NCI-H1417 treated with DMSO at 0.1 percent for 48 hours (cell line): ENCODE measurements around the gene EOLA1.
"Not testable (repeated sequence)": the region's sequence is repeated elsewhere in the genome, so short reads cannot be mapped to it uniquely, and the experiment has no call there.

Experiments
- DNase-seq: peaks from one replicate; lab custom pipeline; 2025; lab: John Stamatoyannopoulos, UW

The EOLA1 gene

DNA sequence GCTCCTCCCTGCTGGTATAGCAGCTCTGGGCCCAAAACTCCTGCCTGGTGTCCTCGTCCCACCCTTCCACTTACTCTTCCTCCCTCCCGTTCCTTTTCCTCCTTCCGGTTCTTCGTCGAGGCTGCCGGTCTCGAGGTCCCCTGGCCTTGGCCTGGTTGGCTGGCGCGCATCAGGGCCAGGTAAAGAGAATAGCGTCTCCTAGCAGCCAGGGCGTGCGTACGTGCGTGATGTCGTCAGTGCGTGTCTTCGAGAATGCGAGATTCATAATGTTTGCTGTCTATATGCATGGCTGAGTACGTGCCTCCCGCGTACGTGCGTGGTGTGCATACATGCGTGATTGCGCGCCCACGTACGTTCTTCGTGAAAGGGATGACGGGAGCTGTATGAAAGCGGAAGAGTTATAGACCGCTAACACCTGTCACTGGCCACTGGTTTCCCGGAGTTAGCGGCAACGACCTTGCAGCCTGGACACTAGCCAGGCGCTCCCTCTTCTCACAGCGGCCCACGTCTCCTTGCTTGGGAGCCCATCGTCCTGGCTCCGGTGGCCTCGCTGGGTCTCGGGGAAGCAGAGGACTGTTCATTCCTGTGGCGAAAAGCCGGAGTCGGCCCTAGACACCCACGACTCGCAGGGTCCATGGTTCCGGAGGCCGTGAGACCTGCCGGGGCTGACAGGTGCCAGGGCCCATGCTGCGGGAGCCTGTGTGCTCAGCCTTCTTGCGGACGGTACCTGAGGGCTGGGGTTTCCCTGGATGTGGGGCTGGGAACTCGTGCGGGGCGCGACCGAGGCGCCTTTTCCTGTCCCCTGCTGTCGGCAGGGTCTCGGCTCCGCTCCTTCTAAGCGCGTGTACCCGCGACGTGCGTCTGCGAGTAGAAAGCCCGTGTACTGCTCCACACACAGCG, at the start of gene EOLA1:
Gene EOLA1 (plus strand): TSS at position 392 of the 900 bp plus-strand sequence. CDS start 4,619 bp downstream, outside the sequence.
- DNase-seq = peak; percentile 82

DNA sequence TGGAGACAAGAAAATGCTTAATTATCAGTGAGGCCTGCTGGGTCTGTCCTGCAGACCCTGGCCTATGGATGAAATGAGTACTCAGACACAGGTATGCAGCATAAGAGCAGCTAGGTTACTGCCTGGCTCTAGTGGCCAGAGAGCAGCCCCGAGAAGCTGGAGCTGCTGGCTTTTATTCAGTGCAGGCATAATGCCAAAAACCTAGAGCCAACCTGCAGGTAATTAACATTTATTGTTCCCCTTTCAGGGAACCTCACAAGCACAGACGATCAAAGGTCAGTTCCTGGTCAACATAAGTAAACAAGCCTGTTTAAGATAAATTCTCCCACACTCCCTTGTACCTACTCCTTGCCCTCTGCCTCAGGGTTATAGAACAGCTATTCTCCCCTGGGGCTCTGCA, 49.0 kb upstream of the EOLA1 start:
- no peak for DNase-seq

DNA sequence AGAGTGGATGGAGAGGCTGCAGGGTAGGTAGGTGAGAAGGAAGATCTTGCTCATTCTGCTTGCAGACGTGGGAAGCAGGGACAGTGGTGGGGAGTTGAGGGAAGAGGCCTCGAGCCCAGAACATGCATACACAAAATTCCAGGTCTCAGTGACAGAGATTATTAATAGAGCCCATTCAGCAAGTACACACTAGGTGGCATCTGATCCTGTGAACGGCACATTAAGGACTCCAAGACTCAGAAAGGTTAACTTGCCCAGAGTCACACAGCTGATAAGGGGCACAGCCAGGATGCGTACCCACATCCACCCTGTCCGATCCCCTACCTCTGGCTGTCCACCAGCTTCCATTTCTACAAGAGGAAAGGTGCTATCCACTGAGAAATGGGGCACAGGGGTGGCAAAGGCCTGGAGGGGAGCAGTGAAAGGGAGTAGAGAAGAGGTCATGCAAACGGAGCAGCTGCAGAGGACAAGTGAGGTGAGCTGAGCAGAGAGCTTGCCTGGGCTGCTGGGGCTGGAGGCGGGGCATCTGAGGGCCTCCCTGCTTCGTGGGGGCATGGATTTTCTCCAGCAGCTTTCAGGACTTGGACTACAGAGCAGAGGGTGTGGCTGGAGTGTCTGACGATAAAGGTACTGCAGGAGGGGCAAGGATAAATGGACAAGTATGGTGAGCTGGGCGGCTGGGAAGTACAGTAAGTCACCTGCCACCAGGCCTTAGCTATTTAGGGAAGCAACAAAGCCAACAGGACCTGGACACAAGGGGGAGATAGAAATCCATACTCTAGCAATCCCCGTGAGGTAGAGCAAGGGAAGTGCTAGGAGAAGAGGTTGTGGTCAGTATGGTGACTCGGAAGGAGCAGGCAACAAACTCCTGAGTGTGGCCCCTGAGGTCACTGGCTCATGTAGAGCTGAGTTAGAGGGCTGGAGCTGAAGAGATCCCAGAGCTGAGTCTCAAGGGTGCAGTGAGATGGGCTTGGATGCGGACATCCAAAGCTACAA, 46.9 kb upstream of the EOLA1 start:
- no peak for DNase-seq

DNA sequence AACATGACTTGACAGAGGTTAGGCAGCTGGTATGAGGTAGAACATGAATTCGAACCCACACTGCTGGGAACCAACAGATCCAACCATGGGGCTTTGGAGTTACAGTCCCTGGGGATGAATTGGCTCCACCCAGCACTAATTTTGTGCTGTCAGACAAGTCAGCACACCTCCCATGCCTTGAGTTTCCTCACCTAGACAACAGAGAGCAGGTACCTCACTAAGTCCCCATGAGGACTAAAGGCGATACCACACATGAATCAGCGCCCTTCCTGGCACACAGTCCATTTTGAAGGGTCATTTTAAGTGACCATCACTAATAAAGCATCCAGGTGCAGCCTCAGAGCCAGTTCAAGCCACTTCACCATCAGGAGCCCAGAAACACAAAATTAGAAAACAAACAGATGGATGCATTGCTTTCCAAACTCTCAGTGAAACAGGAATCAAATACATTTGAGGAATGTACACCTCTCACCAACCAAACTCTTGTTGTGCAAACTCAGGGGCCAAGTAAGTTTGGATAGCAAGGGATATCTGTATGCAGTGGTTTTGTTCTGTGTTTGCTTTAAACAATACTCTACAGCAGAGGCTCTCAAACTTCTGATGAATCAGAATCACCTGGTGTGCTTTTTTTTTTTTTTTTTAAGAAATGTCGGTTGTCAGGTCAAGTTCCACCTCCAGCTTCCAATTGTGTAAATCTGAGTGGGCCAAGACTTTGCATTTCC, 45.8 kb upstream of the EOLA1 start:
- no peak for DNase-seq

DNA sequence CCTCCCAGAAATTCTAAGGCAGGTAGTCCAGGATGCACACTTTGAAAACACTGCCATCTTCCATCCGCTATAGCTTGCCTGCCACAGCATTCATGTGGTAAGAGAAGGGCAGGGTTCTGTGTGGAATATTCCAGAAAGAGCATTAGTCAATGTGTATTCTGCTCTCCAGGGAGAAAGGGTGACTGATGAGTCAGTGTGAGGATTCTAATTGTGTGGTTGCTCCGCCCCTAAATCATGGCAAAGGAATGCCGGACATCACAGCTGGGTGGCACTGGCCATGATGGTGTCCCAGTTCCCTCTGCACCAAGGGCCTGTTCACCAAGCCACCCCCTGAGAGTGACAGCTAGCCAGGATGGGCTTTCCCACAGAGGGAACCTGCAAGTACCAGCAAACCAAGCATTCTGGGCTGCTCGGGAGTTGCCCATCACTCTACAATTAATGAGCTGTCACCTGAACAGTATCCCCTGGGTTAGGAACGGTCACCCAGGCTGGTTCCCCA, 45.2 kb upstream of the EOLA1 start:
- DNase-seq = no peak

DNA sequence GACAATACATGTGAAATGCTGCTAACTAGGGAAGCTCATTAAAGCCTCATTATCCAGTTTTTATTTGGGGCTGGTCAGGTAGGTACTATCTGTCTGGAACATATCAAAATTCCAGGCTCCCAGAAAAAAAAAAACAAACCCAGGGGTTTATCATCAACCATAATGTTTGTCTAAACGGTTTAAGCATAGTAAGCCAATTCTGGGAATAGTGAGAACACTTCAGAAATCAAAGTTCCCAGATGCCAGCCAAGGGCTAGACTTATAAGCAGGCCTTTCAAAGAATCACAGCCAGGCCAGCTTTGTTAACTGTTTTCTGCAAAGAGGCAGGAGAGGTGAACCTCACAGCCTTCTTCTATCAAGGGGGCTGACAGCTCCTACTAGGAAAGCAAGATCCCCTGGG, 43.8 kb upstream of the EOLA1 start:
- DNase-seq = no peak

DNA sequence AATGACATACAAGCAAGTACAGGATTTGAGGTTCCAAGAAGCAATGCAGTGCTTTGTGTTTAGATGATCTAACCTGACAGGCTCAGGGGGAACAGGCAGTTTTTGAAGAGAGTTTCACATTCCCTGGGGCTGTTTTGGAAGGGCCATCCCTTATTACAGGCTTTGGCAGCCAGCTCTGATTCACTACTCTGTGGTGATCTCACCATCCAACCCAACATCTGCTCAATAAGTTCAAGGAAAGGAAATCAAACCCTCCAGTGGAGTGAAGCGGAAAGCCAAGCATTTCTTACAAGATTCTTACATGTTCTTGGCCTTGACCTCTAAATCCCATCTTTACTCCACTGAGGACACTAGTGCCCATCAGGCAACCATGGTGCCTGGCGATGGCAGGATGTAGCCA, 43.2 kb upstream of the EOLA1 start:
- no peak for DNase-seq

DNA sequence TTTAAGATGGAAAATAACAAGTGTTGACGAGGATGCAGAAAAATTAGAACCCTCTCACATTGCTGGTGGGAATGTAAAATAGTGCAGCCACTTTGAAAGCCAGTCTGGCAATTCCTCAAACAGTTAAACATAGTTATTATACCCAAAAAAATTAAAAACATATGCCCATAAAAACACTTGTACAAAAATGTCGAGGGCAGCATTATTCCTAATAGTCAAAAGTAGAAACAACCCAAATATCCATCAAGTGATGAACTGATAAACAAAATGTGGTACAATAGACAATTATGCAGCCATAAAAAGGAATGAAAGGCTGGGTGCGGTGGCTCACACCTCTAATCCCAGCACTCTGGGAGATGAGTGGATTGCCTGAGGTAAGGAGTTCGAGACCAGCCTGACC, 42.0 kb upstream of the EOLA1 start:
- no peak for DNase-seq

DNA sequence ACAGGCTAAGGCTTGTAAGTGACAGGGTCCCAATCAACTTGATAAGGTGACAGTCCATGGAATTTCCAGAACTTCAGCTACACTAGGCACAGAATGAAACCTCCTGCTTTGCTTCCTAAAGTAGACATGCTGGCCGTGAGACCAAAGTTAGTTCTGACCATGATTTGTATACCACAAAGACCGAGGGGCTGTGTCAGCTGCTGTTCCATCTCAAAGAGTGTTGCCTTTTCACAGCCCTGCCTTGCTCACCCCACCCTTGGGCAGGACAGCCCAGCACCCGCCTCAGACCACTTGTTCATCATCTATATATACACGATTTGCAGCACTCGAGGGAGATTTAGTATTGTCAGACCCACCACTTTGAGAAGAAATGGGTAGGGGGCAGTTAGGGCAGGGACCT, 41.0 kb upstream of the EOLA1 start:
- no peak for DNase-seq

DNA sequence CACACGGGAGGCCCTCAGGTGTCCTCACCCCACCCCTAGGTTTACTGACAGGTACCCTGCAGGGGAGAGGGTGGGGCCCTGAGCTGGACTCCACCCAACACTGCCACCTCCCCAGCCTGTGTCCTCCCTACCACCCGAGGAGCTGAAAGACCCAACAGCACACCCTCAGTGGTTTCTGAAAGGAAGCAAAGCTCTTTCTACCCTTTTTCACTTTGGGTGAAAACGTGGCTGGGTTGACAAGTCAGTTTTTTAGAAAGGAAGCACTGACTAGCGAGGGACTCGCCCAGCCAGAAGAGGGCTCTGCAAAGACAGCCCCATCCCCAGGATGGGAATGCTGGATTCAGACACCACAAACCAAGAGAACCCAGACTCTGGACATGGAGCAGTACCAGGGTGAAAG, 37.9 kb upstream of the EOLA1 start:
- not testable (repeated sequence) for DNase-seq

DNA sequence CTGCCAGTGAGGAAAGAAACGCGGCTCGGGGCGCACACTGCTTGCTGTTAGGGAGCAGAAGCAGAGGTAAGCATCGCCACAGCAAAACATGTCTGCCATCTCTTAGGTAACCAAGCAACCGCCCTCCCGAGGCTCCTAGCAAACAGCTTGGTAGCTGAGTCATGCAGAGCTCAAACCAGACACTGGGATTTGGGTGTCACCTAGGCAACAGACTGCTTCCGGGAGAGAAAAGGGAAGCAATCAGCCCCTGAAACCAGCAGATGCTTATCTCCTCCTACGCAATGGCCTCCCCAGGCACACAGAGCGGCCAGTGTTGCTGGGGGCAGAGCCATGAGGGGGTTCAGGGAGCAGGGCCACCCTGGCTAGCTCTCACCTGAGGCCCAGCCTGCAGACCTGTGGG, 37.4 kb upstream of the EOLA1 start:
- not testable (repeated sequence) for DNase-seq

DNA sequence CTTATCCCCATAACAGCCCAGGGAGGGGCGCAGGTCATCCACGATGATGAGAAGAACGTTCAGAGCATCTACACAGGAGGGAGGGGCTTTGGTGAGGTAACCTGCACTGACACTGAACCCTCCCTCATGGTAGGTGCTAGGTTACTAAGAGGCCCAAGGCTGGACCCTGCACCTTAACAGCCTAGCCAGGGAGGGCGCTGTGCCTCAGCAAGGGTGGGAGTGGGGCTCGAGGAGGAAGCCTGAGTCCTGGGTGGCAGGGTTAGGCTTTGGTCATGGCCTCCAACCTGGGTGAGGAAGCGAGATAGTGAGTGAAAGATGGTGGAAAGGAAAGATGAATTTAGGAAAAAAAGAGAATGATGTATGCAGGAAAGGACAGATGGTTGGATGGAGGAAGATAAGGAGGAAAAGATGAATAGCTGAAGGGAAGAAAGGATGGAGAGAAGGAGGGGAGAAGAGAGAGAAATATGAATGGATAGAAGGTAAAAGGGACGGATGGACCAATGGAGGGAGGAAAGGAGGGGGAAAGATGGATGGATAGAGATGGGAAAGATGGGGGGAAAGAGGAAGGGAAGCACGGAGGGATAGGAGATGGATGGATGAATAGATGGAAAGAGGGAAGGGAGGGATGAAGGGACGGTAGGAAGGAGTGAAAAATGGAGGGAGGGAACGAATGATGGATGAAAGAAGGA, 36.4 kb upstream of the EOLA1 start:
- no peak for DNase-seq

DNA sequence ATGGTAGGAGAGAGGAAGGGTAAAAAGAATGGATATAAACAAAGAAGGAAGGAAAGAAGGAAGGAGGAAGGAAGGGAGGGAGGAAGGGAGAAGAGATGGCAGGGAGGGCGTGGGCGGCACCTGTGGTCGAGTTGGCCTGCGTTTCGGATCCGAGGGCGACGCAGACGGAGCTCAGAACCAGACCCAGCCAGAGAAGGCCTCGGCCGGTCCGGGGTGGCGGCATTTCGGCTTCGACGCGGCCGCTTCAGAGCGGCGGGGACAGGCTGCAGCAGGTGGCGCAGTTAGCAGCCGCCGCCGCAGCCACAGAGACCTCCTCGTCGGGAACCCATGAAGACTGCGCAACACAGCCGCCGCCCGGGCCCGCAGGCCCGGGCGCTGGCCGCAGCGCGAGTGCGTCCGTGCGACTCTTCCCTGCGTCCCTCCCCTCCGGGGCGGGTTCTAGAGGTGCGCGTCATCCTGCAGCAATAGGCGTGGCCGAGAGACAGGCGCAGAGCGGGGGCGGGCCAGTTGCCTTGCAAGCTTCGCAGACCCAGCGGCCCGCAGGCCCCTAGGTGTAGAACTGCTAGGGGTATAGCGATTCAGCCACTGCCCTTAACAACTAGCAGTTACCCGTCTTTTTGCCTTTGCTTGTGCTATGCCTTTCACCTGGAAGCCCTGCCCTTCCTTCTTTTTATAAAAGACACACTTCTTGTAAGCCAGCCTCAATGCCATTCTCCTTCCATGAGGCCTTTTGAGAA, 35.7 kb upstream of the EOLA1 start, which contains the start of gene IDS:
Gene IDS (minus strand): TSS at position 392 of the 737 bp plus-strand sequence. CDS start 169 bp downstream, at position 223.
- no peak for DNase-seq

DNA sequence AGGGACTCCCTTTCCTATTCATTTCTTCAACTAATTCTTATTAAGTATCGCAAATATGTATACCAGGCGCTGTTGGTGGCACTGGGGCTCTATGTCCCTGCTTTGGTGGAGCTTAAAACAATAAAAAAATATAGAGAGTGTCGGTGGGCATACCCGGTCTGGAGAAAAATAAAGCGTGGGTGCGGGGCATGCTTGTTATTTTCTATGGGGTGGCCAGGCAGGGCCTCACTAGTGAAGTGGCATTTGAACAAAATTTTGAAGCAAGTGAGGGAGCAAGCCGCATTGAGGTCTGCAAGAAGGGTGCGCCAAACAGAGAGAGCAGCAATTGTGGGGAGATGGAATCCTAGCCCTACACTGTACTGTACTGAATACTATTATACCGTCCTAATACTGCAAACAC, 35.1 kb upstream of the EOLA1 start:
- no peak for DNase-seq

DNA sequence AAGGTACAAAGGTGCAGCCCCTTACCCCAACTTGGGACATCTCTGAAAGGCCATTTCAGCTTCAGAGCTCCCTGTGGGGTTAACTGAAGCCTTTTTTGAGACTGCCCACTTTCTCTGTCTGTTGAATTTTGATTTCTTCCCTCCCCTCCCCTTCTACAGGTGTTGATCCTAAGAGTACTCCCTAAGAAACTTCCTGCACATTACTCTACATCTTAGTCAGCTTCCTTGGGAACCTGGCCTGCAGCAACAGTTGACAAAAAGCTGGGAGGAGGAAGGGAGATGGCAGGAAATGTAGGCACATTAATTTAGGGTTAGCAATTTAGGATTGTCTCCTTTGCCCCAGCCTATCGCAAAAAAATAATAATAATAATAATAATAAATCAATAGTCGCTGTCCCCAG, 34.5 kb upstream of the EOLA1 start:
- DNase-seq = no peak

DNA sequence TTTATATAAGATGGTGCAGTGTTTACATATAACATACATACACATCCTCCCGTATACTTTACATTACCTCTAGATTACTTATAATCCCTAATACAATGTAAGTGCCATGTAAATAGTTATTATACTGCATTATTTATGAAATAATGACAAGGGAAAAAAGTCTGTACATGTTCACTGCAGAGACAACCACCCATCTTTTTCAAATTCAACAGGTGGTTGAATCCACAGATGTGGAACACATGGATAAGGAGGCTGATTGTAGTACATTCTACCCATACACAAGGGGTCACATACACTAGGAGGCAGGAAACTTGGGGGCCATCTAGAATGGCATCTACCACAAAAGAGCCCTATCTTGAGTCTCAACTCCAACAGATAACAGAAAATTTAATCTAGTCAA, 32.3 kb upstream of the EOLA1 start:
- no peak for DNase-seq

DNA sequence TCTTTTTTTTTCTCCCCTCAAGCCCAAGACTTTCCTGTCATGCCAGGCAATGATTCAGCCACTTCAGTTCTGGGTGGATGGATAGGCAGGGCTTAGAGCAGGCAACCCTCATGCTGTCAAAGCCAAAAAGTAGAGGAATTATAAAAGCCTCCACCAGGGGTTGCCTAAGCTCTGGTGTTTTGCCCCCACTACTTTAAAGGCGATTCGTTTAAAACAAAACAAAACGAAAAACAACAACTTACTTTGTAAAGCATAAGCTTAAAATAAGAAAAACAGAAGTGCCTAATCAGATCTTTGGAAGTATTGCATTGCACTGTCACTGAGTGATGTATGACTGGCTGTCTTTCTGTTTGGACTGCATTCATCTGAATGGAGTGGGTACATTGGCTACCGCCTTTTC, 30.4 kb upstream of the EOLA1 start:
- DNase-seq = no peak

DNA sequence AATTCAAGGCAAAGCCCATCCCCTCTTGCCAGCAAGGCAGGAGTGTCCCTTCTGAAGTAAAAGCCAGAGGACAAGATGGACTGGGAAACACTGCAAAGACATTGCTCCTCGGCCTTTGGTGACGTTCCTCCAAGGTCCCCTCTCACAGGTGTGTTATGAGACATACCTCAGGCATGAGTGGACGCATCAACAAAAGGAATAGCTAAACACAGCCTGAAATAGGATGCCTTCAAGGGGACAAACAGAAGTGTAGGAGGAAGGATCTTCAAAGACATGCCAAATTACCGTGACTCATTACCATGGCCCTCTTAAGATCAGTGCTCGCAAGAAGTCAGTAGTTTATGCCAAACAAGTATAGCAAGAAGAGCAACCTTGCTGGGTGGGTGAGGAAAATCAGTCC, 29.7 kb upstream of the EOLA1 start:
- no peak for DNase-seq

DNA sequence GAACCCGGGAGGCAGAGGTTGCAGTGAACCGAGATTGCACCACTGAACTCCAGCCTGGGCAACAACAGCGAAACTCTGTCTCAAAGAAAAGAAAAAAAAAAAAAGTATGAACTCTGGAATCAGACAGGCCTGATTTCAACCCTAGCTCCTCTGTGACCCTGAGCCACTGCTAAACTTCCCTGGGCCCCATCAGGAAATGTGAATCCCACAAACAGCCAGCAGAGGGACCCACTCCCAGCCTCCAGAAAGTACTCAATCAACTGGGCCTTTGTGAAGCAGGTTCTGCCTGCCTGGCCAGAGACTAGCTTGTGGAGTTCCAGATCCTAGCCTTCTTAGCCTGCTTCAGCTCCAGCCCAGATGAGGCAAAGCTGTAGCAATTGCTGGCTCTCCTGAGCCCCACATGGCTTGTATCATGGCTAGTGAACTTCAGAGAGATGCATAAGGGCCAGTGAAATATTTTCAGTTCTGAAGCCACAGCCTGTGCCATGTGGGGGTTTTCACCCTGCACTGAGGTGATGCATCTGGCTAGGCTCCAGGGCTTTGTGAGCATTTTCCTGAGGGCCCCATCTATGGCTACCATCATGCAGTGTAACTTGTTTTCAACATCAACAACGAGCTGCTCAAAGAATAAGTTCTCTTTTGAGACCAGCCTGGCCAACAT, 28.5 kb upstream of the EOLA1 start:
- no peak for DNase-seq
